Panc1 (cell line): ENCODE data around the gene MTHFR.

Source experiments
- CTCF ChIP-seq: fragments of 450-650 bp; IDR thresholded peaks from 2 replicates; pipeline ENCODE4 v1.5.1; 2017; ENCODE audit warnings: mild to moderate bottlenecking
- POLR2AphosphoS5 ChIP-seq: IDR thresholded peaks from 2 replicates; pipeline ENCODE4 v1.6.1; 2012; ENCODE audit warnings: mild to moderate bottlenecking, low read depth, low read length, moderate library complexity
- TCF7L2 ChIP-seq: IDR thresholded peaks from 2 replicates; pipeline ENCODE4 v1.6.1; 2011; ENCODE audit warnings: mild to moderate bottlenecking, low read depth, low read length, inconsistent platforms

DNA sequence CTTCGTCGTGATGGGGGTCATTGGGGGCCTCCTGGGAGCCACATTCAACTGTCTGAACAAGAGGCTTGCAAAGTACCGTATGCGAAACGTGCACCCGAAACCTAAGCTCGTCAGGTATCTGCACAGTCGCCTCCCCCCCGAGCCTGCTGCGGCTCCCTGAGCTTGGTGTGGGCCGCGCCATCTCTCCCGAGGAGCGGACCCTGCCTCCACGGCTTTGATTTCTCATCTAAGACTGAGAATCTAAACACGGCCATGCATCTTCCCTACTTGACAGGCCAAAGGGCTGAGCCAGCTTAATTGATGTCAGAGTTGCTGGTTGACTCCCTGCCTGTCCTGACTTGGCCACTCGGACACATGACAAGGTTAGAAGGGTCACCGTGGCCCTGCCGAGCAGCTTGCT, 22.7 kb upstream of the MTHFR start:
- no peak for TF ChIP-seq CTCF
- TF ChIP-seq POLR2AphosphoS5, result no peak
- TF ChIP-seq TCF7L2, result no peak
